PC-3 (cell line): Measurements from ENCODE around the gene CCL4. TPM values are rescaled to one million over a fixed set of nuclear protein-coding genes. Genes with fewer than 3 reads are reported as not detected.
"Not testable (repeated sequence)": the region's sequence is repeated elsewhere in the genome, so short reads cannot be mapped to it uniquely, and the experiment has no call there.

ENCODE experiments used
- ATAC-seq: fragments of 200-7000 bp; cut with Tn5 transposase; 2 replicates; pipeline ENCODE4 v1.9.1; 2020; ENCODE audit warnings: mild to moderate bottlenecking, moderate library complexity
- BruUV-seq: library from RNA; stranded (reverse); fragments of 400-500 nt; replicated peaks from 2 replicates; lab custom pipeline; 2021; lab: Mats Ljungman, UMichigan
- CTCF ChIA-PET: fragments of 300-600 bp; sonication (Branson Sonifier 250); formaldehyde crosslinking; loops from one replicate; lab custom pipeline; 2022; ENCODE audit warnings: antibody characterized with exemption; lab: Charles Lee
- POLR2A ChIA-PET: fragments of 300-600 bp; sonication (Branson Sonifier 250); formaldehyde crosslinking; loops from one replicate; lab custom pipeline; 2022; ENCODE audit warnings: antibody characterized with exemption; ENCODE audit not compliant: unreplicated experiment; lab: Charles Lee
- DNase-seq: peaks from one replicate; pipeline ENCODE4 v3.0.0-alpha.2; 2015
- H2AFZ ChIP-seq: fragments of 300-600 bp; sonication (generic); 2 replicates; pipeline ENCODE4 v1.6.0; 2016; ENCODE audit warnings: antibody characterized with exemption, low read length
- H3F3A ChIP-seq: fragments of 300-600 bp; sonication (generic); one replicate; pipeline ENCODE4 v1.6.0; 2017; ENCODE audit warnings: antibody characterized with exemption, low read length, control low read depth, mild to moderate bottlenecking; ENCODE audit not compliant: unreplicated experiment
- H3K27ac ChIP-seq: fragments of 300-600 bp; sonication (generic); 2 replicates; pipeline ENCODE4 v1.5.1; 2016; ENCODE audit warnings: mild to moderate bottlenecking, low read length
- H3K27me3 ChIP-seq: fragments of 300-600 bp; sonication (generic); 2 replicates; pipeline ENCODE4 v1.6.1; 2016; ENCODE audit warnings: low read length, mixed read lengths
- H3K36me3 ChIP-seq: fragments of 300-600 bp; sonication (generic); 2 replicates; pipeline ENCODE4 v1.6.1; 2016; ENCODE audit warnings: low read depth, mixed run types, low read length, mixed read lengths
- H3K4me1 ChIP-seq: fragments of 300-600 bp; sonication (generic); 2 replicates; pipeline ENCODE4 v1.5.1; 2016; ENCODE audit warnings: low read length; ENCODE audit not compliant: insufficient read depth
- H3K4me2 ChIP-seq: fragments of 300-600 bp; sonication (generic); 2 replicates; pipeline ENCODE4 v1.6.0; 2016; ENCODE audit warnings: low read length
- H3K4me3 ChIP-seq: fragments of 300-600 bp; sonication (generic); 2 replicates; pipeline ENCODE4 v1.5.1; 2016; ENCODE audit warnings: mild to moderate bottlenecking, low read length, mixed read lengths
- H3K79me2 ChIP-seq: fragments of 300-600 bp; sonication (generic); 2 replicates; pipeline ENCODE4 v1.6.1; 2017; ENCODE audit warnings: low read length, mixed read lengths
- H3K9ac ChIP-seq: fragments of 300-600 bp; sonication (generic); 2 replicates; pipeline ENCODE4 v1.6.0; 2016; ENCODE audit warnings: mild to moderate bottlenecking, low read length
- H3K9me2 ChIP-seq: fragments of 300-600 bp; sonication (generic); replicated peaks from 2 replicates; pipeline ENCODE4 v1.6.1; 2016; ENCODE audit warnings: mixed run types, low read length, mixed read lengths
- H3K9me3 ChIP-seq: fragments of 300-600 bp; sonication (generic); 2 replicates; pipeline ENCODE4 v1.6.1; 2016; ENCODE audit warnings: low read length, mixed read lengths
- H4K20me1 ChIP-seq: fragments of 300-600 bp; sonication (generic); 2 replicates; pipeline ENCODE4 v1.6.1; 2016; ENCODE audit warnings: low read length, mixed read lengths
- CTCF ChIP-seq: fragments of 300-600 bp; sonication (generic); conservative IDR thresholded peaks from 2 replicates; pipeline ENCODE4 v1.5.1; 2017; ENCODE audit warnings: antibody characterized with exemption, low read depth, mild to moderate bottlenecking, low read length
- EZH2 ChIP-seq: fragments of 300-600 bp; sonication (generic); IDR thresholded peaks from one replicate; pipeline ENCODE4 v1.6.1; 2017; ENCODE audit warnings: antibody characterized with exemption, mild to moderate bottlenecking, low read length; ENCODE audit not compliant: unreplicated experiment
- EZH2phosphoT487 ChIP-seq: fragments of 300-600 bp; sonication (generic); IDR thresholded peaks from 2 replicates; pipeline ENCODE4 v1.6.1; 2018; ENCODE audit warnings: mild to moderate bottlenecking, antibody characterized with exemption, low read length, borderline replicate concordance
- intact Hi-C: fragments of 100-400 bp; cut with micrococcal nuclease; formaldehyde crosslinking; loops from 2 replicates; pipeline ENCODE4 v1.9.0; 2023
- total RNA-seq: library from RNA; depleted of rRNA; stranded (reverse); fragments of >200 nt; gene quantifications from 2 replicates; pipeline ENCODE4 v1.2.3, GENCODE V29; 2014

CCL4 gene
- total RNA-seq, 1 experiment from 2014 or later: not detected

GRCh38 chr17:36120221-36120620 lies 16.6 kb downstream of the CCL4 start:
- no peak for ATAC-seq
- no peak for DNase-seq
- ChIA-PET POLR2A (no interaction called here), CTCF (no interaction called here)
- Histone ChIP-seq H3K9ac (no peak overlapping the region), H3K4me2 (no peak overlapping the region), H2AFZ (no peak overlapping the region), H3K4me1 (no peaks in the 10 kb centered on the region), H3K79me2 (no peaks in the 10 kb centered on the region), H3K9me2 (no peaks in the 10 kb centered on the region), H3K27ac (no peak overlapping the region), H3K4me3 (no peak overlapping the region), H3K36me3 (no peaks in the 10 kb centered on the region), H3K27me3 (no peaks in the 10 kb centered on the region), H3K9me3 (no peaks in the 10 kb centered on the region), H4K20me1 (no peaks in the 10 kb centered on the region), H3F3A (no peaks in the 10 kb centered on the region)
- intact Hi-C loops: no loop called here
- no TSS peak for BruUV-seq
- TF ChIP-seq CTCF: no peak
- no peak for TF ChIP-seq EZH2
- no peak for TF ChIP-seq EZH2phosphoT487

DNA sequence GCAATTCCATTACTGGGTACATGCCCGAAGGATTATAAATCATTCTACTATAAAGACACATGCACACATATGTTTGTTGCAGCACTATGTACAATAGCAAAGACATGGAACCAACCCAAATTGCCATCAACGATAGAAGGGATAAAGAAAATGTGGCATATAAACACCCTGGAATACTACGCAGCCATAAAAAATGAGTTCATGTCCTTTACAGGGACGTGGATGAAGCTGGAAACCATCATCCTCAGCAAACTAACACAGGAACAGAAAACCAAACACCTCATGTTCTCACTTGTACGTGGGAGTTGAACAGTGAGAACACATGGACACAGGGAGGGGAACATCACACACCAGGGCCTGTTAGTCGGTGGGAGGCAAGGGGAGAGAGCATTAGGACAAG lies 17.5 kb downstream of the CCL4 start:
- BruUV-seq, H3K79me2 ChIP-seq, H3K4me2 ChIP-seq, H3K36me3 ChIP-seq, CTCF ChIA-PET, ATAC-seq, H3K4me1 ChIP-seq, H3K9me2 ChIP-seq, H3F3A ChIP-seq, H2AFZ ChIP-seq, POLR2A ChIA-PET, H3K9ac ChIP-seq, H3K4me3 ChIP-seq, H3K27me3 ChIP-seq, H4K20me1 ChIP-seq, DNase-seq, intact Hi-C loops, H3K9me3 ChIP-seq, H3K27ac ChIP-seq: not testable (repeated sequence)

DNA sequence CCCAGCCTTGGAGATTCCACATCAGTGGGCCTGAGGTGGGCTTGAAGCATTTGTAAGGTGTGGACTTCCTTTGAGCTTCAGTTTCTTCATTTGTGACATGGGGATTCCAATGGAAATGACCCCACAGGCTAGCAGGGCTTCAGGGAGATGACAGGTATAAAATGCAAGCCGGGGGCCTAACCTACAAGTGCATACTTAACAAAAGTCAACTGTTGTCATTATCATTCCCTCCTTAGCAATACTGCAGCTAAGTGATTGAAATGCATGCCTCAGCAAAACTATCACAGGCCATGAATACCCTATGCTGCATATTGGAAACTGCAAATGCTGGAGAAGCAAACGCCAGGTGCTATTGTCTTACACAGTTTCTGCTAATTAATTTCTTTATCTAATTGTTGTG lies 19.8 kb downstream of the CCL4 start:
- Histone ChIP-seq H3K9me2 (no peaks in the 10 kb centered on the region), H3K79me2 (no peaks in the 10 kb centered on the region), H3K27ac (no peak overlapping the region), H3K4me3 (no peak overlapping the region), H3K27me3 (no peaks in the 10 kb centered on the region), H3K36me3 (no peaks in the 10 kb centered on the region), H2AFZ (no peak overlapping the region), H4K20me1 (no peaks in the 10 kb centered on the region), H3K4me1 (no peaks in the 10 kb centered on the region), H3F3A (no peaks in the 10 kb centered on the region), H3K9me3 (no peaks in the 10 kb centered on the region), H3K4me2 (no peak overlapping the region), H3K9ac (no peak overlapping the region)
- TF ChIP-seq EZH2: no peak
- no peak for TF ChIP-seq EZH2phosphoT487
- TF ChIP-seq CTCF: no peak
- BruUV-seq: no TSS peak
- intact Hi-C loops: no loop called here
- ATAC-seq (no peak), DNase-seq (no peak)
- ChIA-PET CTCF (no interaction called here), POLR2A (no interaction called here)
